Measurements from ENCODE around the gene VWA7.

Gene VWA7

GRCh38 chr6:31792761-31793171, 15.6 kb upstream of the VWA7 start:
- Histone ChIP-seq H3K27ac (ENCODE audit: low read depth, low read length, poor library complexity, severe bottlenecking) (peak overlapping the region; percentile 25), H3K27me3 (ENCODE audit: insufficient read depth, low read length) (no peaks in the 10 kb centered on the region), H3F3A (ENCODE audit: insufficient read depth, low read length) (0 out of 2 replicates have a peak, but pooled peaks cover 6% of the 10 kb centered on the region), H3K4me3 (ENCODE audit: low read depth, low read length, poor library complexity, severe bottlenecking) (no peak overlapping the region), H3K4me2 (ENCODE audit: low read length) (no peak overlapping the region), H3K4me1 (ENCODE audit: insufficient read depth, low read length, severe bottlenecking) (peaks cover 33% of the 10 kb centered on the region), H4K20me1 (ENCODE audit: insufficient read depth, low read length) (no peaks in the 10 kb centered on the region), H3K79me2 (ENCODE audit: insufficient read depth, low read length) (peaks cover 14% of the 10 kb centered on the region; the same call in 1 of the 2 replicates), H3K9me3 (ENCODE audit: low read length) (no peaks in the 10 kb centered on the region), H3K36me3 (ENCODE audit: insufficient read depth, low read length) (peaks cover 51% of the 10 kb centered on the region), H3K9ac (ENCODE audit: low read length) (no peak overlapping the region), H3K9me2 (ENCODE audit: low read depth, low read length) (no peaks in the 10 kb centered on the region), H2AFZ (ENCODE audit: low read length) (no peak overlapping the region)
- TF ChIP-seq CTCF (IDR thresholded peaks at IDR 0.05; ENCODE audit: low read length) (no peak), EZH2 (IDR thresholded peaks at IDR 0.05; ENCODE audit: borderline replicate concordance, low read length) (no peak)

GRCh38 chr6:31792090-31792374, 14.9 kb upstream of the VWA7 start:
- H3K79me2 ChIP-seq (ENCODE audit: insufficient read depth, low read length): peaks cover 14% of the 10 kb centered on the region; the same call in 1 of the 2 replicates
- no peak overlapping the region for H2AFZ ChIP-seq (ENCODE audit: low read length)
- H3K9me2 ChIP-seq (ENCODE audit: low read depth, low read length): no peaks in the 10 kb centered on the region
- peak overlapping the region; percentile 25 for H3K27ac ChIP-seq (ENCODE audit: low read depth, low read length, poor library complexity, severe bottlenecking)
- H3K9me3 ChIP-seq (ENCODE audit: low read length): no peaks in the 10 kb centered on the region
- 0 out of 2 replicates have a peak, but pooled peaks cover 3% of the 10 kb centered on the region for H3F3A ChIP-seq (ENCODE audit: insufficient read depth, low read length)
- TF ChIP-seq CTCF (IDR thresholded peaks at IDR 0.05; ENCODE audit: low read length) (no peak), EZH2 (IDR thresholded peaks at IDR 0.05; ENCODE audit: borderline replicate concordance, low read length) (no peak)
- no peak overlapping the region for H3K9ac ChIP-seq (ENCODE audit: low read length)
- H4K20me1 ChIP-seq (ENCODE audit: insufficient read depth, low read length): no peaks in the 10 kb centered on the region
- H3K27me3 ChIP-seq (ENCODE audit: insufficient read depth, low read length): no peaks in the 10 kb centered on the region
- no peak overlapping the region for H3K4me2 ChIP-seq (ENCODE audit: low read length)
- H3K4me1 ChIP-seq (ENCODE audit: insufficient read depth, low read length, severe bottlenecking): peaks cover 28% of the 10 kb centered on the region
- no peak overlapping the region for H3K4me3 ChIP-seq (ENCODE audit: low read depth, low read length, poor library complexity, severe bottlenecking)
- H3K36me3 ChIP-seq (ENCODE audit: insufficient read depth, low read length): peaks cover 53% of the 10 kb centered on the region

DNA sequence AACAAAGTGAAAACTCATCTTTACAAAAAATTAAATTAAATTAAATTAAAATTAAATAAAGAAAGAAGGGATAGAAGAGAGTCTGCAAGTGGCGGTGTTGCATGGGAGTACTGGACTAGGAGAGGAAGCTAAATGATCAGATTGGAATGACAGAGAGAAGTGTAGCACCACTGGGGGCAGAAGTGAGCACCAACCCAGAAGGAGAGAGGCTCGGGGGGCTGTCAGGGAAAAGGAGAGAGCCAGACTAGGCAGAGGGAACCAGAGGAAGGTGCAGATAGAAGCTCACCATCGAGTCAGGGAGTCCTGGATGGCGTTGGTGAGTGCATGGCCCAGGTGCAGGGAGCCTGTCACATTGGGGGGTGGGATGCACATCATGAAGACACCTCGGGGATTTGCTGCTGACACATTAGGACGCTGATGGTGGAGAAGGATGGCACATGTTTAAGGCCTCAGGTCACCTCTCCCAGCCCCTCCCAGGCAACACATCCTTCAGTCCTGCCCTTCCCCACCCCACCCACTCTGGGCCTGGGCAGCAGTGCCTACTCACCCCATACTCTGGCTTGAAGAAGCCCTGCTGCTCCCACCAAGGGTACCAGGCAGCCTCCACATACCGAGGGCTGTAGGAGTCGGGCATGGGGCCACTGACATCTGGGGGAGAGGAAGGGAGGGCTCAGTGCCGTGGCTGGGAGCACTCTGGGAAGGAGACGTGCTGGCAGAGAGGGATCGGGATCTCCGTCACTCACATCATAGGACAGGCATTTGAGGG, 14.4 kb upstream of the VWA7 start:
- H3K4me2 ChIP-seq (ENCODE audit: low read length): no peak overlapping the region
- H3K9me3 ChIP-seq (ENCODE audit: low read length): no peaks in the 10 kb centered on the region
- H3K27ac ChIP-seq (ENCODE audit: low read depth, low read length, poor library complexity, severe bottlenecking): no peak overlapping the region
- H3K36me3 ChIP-seq (ENCODE audit: insufficient read depth, low read length): peaks cover 55% of the 10 kb centered on the region
- H3F3A ChIP-seq (ENCODE audit: insufficient read depth, low read length): no peaks in the 10 kb centered on the region
- no peak overlapping the region for H2AFZ ChIP-seq (ENCODE audit: low read length)
- no peak overlapping the region for H3K4me3 ChIP-seq (ENCODE audit: low read depth, low read length, poor library complexity, severe bottlenecking)
- no peak overlapping the region for H3K9ac ChIP-seq (ENCODE audit: low read length)
- H3K27me3 ChIP-seq (ENCODE audit: insufficient read depth, low read length): no peaks in the 10 kb centered on the region
- no peaks in the 10 kb centered on the region for H4K20me1 ChIP-seq (ENCODE audit: insufficient read depth, low read length)
- H3K9me2 ChIP-seq (ENCODE audit: low read depth, low read length): no peaks in the 10 kb centered on the region
- TF ChIP-seq EZH2 (IDR thresholded peaks at IDR 0.05; ENCODE audit: borderline replicate concordance, low read length) (no peak), CTCF (IDR thresholded peaks at IDR 0.05; ENCODE audit: low read length) (peak; percentile 64)
- H3K4me1 ChIP-seq (ENCODE audit: insufficient read depth, low read length, severe bottlenecking): peaks cover 28% of the 10 kb centered on the region
- peaks cover 14% of the 10 kb centered on the region; the same call in 1 of the 2 replicates for H3K79me2 ChIP-seq (ENCODE audit: insufficient read depth, low read length)

All from OCI-LY1 (cell line).